GM21737 (cell line): ENCODE results near the gene SLC6A14.

Experiments
- ATAC-seq: cut with Tn5 transposase; IDR thresholded peaks from one replicate; pipeline ENCODE4 v1.9.1; 2021; ENCODE audit warnings: mild to moderate bottlenecking, moderate library complexity; ENCODE audit not compliant: unreplicated experiment

Gene SLC6A14

GRCh38 chrX:116436358-116436816, at the start of gene SLC6A14:
Gene SLC6A14, plus strand, starts transcription at chrX:116436606. Its CDS starts 104 bp downstream, at chrX:116436710.
- ATAC-seq: no peak

GRCh38 chrX:116395752-116396151, 40.7 kb upstream of the SLC6A14 start:
- ATAC-seq: no peak

- no peak for ATAC-seq
These were observed 36.7 kb upstream of the SLC6A14 start for GRCh38 chrX:116399681-116400080.

- no peak for ATAC-seq
These were observed 27.2 kb upstream of the SLC6A14 start for GRCh38 chrX:116409219-116409618.

- no peak for ATAC-seq
These were observed 23.1 kb upstream of the SLC6A14 start for GRCh38 chrX:116413273-116413672.

- ATAC-seq: no peak
These were observed 19.2 kb upstream of the SLC6A14 start for GRCh38 chrX:116417214-116417613.

GRCh38 chrX:116417968-116418367, 18.4 kb upstream of the SLC6A14 start:
- no peak for ATAC-seq

- ATAC-seq: no peak
These were observed 8.4 kb upstream of the SLC6A14 start for GRCh38 chrX:116427978-116428377.

GRCh38 chrX:116435597-116435996, 809 bp upstream of the SLC6A14 start:
- ATAC-seq: no peak

GRCh38 chrX:116449156-116449555, 12.8 kb downstream of the SLC6A14 start:
- no peak for ATAC-seq

GRCh38 chrX:116462822-116463221, 26.4 kb downstream of the SLC6A14 start, which contains the start of gene CT83:
Gene CT83, minus strand, starts transcription at chrX:116462976. Its CDS starts 120 bp downstream, at chrX:116462856.
- ATAC-seq: no peak

GRCh38 chrX:116480059-116480458, 43.7 kb downstream of the SLC6A14 start:
- no peak for ATAC-seq

- no peak for ATAC-seq
These were observed 53.7 kb downstream of the SLC6A14 start for GRCh38 chrX:116490104-116490503.

GRCh38 chrX:116493271-116493670, 56.9 kb downstream of the SLC6A14 start:
- ATAC-seq: no peak

- ATAC-seq: no peak
These were observed 63.4 kb downstream of the SLC6A14 start for GRCh38 chrX:116499780-116500179.
